AG08396 (cell line): Measurements from ENCODE around the gene CAPN13.

Experiments used
- DNase-seq: peaks from one replicate; pipeline ENCODE4 v3.0.0; 2012; ENCODE audit warnings: low spot score, mixed read lengths

Gene CAPN13

GRCh38 chr2:30764021-30764800, 43.0 kb downstream of the CAPN13 start:
- no peak for DNase-seq

- no peak for DNase-seq
Observed at GRCh38 chr2:30763151-30763660, 44.0 kb downstream of the CAPN13 start.

- no peak for DNase-seq
Observed at GRCh38 chr2:30761226-30761625, 46.0 kb downstream of the CAPN13 start.

GRCh38 chr2:30759481-30759880, 47.8 kb downstream of the CAPN13 start:
- DNase-seq = no peak

GRCh38 chr2:30758191-30758651, 49.0 kb downstream of the CAPN13 start:
- DNase-seq = no peak

- DNase-seq = no peak
Observed at GRCh38 chr2:30757749-30758148, 49.5 kb downstream of the CAPN13 start.

GRCh38 chr2:30756971-30757370, 50.3 kb downstream of the CAPN13 start:
- DNase-seq = no peak

- no peak for DNase-seq
Observed at GRCh38 chr2:30756051-30756719, 51.1 kb downstream of the CAPN13 start.

GRCh38 chr2:30753630-30754029, 53.6 kb downstream of the CAPN13 start:
- DNase-seq = no peak

- no peak for DNase-seq
Observed at GRCh38 chr2:30752811-30753210, 54.4 kb downstream of the CAPN13 start.

- DNase-seq = no peak
Observed at GRCh38 chr2:30747206-30747605, 60.0 kb downstream of the CAPN13 start.

GRCh38 chr2:30744823-30745222, 62.4 kb downstream of the CAPN13 start:
- no peak for DNase-seq

GRCh38 chr2:30741576-30741975, 65.7 kb downstream of the CAPN13 start:
- no peak for DNase-seq

GRCh38 chr2:30738141-30738911, 68.9 kb downstream of the CAPN13 start:
- no peak for DNase-seq

- no peak for DNase-seq
Observed at GRCh38 chr2:30737326-30737610, 70.0 kb downstream of the CAPN13 start.

GRCh38 chr2:30736461-30737325, 70.6 kb downstream of the CAPN13 start:
- DNase-seq = no peak

- DNase-seq = no peak
Observed at GRCh38 chr2:30733876-30734520, 73.2 kb downstream of the CAPN13 start.

- no peak for DNase-seq
Observed at GRCh38 chr2:30732876-30733275, 74.4 kb downstream of the CAPN13 start.

GRCh38 chr2:30732376-30732775, 74.9 kb downstream of the CAPN13 start:
- no peak for DNase-seq

GRCh38 chr2:30731706-30732105, 75.5 kb downstream of the CAPN13 start:
- no peak for DNase-seq
